HG02763 (cell line): Measurements from ENCODE around the gene ELOF1.
"Not testable (repeated sequence)": the region's sequence is repeated elsewhere in the genome, so short reads cannot be mapped to it uniquely, and the experiment has no call there.

Experiments
- ATAC-seq: cut with Tn5 transposase; IDR thresholded peaks from one replicate; pipeline ENCODE4 v1.9.1; 2021; ENCODE audit warnings: mild to moderate bottlenecking, moderate library complexity; ENCODE audit not compliant: unreplicated experiment

The ELOF1 gene

GRCh38 chr19:11573354-11573753 lies 14.3 kb upstream of the ELOF1 start:
- not testable (repeated sequence) for ATAC-seq

- ATAC-seq: no peak
These were observed 11.0 kb upstream of the ELOF1 start for GRCh38 chr19:11570039-11570462.

DNA sequence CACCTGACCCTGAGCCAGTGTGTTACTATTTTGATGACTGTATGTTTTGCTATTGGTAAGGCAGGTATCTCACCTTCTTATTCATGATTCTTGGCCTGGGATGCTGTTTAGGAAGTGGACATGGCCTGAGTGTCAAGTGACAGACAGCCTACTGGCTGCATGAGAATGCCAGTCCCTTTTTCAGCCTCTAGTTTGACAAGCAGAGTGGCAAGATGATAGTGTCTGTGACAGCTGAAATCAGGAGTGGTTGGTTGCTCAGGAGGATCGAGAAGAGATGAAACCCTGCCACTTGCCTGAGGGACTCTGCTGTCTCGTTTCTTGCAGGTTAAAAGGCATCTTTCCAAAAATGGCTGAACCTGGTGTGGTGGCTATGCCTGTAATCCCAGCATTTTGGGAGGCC lies 7.1 kb upstream of the ELOF1 start:
- no peak for ATAC-seq

GRCh38 chr19:11565649-11565980 lies 6.6 kb upstream of the ELOF1 start:
- ATAC-seq: not testable (repeated sequence)

DNA sequence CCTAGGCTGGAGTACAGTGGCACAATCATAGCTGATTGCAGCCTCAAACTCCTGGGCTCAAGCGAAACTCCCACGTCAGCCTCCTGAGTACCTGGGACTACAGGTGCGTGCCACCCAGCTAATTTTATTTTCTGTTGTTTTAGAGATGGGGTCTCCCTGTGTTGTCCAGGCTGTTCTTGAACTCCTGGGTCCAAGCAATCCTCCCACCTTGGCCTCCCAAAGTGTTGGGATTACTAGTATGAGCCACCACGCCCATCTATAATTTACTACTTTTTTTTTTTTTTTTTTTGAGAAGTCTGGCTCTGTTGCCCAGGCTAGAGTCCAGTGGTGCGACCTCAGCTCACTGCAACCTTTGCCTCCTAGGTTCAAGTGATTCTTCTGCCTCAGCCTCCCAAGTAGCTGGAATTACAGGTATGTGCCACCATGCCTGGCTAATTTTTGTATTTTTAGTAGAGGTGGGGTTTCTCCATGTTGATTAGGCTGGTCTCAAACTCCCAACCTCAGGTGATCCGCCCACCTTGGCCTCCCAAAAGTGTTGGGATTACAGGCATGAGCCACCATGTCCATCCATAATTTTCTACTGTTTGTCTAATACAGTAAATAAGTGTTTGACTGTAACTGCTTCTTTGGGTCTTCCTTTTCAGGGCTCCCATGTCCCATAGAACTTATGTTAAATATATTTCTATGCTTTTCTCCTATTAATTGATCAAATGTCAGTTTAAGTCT lies 5.2 kb upstream of the ELOF1 start:
- ATAC-seq: not testable (repeated sequence)

DNA sequence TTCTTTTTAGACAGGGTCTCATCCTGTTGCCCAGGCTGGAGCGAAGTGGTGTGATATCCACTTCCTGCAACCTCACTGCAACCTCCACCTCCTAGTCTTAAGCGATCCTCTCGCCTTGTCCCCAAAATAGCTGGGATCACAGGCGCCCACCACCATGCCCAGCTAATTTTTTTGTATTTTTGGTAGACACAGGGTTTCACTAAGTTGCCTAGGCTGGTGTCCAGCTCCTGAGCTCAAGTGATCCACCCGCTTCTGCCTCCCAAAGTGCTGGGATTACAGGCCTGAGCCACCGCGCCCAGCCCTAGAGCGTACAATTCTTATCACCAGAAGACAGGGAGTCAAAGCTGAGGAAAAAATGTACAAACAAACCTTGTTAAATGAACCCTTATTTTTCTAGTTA lies 4.5 kb upstream of the ELOF1 start:
- no peak for ATAC-seq

DNA sequence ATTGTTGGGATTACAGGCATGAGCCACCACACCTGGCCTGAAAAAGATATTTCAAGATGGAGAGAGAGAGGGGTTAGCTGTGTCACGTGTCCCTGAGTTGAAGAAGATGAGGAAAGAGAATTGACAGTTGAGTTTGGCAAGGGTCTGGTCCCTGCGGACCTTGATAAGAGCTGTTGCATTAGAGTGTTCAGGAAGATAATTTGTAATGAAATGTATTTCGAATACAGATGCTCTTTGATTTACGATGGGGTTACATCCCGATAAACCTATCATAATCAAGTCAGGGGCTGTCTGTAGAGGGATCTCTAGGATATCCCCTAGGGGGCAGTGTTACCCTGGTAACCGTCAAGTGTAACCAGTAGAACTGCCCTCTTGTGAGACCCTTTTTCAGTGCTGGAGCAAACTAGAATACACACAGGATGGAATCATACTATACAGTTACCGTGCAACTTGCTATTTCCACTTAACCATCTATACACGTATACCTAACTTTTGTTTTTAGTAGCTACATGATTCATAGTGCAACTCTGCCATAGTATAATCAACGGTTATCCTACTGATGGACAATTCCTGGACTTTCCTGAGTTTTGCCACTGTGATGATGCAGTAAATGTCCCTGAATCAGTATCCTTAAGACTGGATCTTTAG lies 1.5 kb upstream of the ELOF1 start:
- no peak for ATAC-seq

GRCh38 chr19:11556634-11557420 lies 2.2 kb downstream of the ELOF1 start:
- no peak for ATAC-seq

GRCh38 chr19:11555246-11555645 lies 3.8 kb downstream of the ELOF1 start:
- no peak for ATAC-seq

GRCh38 chr19:11554160-11554559 lies 4.9 kb downstream of the ELOF1 start:
- ATAC-seq: no peak

DNA sequence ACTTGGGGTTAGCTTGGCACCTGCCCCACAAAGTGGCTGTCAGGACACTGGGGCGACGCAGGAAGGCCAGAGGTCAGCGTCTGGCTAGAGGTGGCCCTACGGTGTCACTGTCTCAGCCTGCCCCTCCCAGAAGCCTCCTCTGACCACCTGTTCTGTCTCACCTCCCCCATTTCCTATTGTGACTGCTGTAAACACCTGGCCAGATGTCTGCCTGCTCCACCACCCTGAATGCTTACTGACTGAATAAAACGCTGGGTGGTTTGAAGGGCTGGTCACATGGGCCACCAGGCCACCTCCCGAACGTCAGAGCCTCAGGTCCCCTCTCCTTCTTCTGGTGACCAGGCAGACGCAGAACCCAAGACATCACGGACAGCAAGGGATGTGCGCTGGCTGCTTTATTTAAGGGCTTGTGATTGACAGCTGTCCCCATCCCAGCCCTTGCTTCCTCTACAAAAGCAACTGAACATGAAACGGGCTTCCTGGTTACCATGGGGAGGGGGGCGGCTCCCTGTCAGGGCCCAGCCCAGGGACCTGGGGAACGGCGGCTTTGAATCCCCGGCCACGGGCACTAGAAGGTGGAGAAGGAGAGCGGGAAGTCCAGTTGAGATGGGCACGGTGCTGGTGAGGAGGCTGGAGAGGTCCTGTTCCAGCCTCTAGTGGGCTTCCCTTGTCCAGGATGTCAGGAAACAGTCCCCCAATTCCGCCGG lies 6.2 kb downstream of the ELOF1 start:
- no peak for ATAC-seq

DNA sequence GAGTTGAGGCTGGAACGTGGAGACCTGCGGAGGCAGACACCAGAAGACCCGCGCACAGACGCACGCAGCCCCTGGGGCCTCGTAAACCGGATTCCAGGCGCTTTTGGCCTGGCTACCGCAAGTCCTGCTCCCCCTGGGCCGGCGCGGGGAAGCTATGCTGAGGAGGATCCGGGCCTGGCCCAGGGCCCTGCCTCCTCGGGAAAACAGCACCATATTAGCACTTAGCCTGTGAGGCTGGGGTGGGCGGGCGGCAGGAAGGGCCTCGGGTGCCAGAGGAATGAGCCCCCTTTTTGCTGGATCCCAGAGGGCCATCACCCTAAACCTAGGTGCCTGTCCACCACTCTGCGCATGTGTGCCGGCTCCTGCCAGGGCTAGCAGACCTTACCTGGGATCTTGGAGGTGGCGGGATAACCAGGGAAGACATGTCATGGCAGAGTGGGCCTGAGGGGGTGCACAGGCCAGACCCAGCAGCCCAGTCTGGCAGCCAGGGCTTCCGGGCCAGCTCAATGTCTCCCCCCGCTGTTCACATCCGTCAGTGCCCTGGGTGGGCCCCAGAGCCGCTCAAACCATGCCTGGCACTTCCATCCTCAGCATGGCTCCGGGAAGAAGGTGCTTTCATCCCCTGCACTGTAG lies 7.3 kb downstream of the ELOF1 start:
- ATAC-seq: no peak

DNA sequence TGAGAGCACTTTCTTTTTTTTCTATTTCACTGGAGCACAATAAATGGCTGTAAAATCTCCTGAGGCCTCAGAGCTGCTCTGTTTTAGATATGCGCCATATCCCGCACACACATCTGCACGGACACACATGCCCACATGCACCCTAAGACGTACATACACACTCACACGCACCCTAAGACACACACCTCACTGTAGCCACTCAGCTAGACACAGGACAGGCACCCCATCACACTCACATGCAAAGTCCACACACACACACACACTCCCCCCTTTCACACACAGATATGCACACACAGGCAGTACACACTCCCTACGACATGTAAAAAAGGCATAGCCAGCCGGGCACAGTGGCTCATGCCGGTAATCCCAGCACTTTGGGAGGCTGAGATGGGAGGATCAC lies 8.8 kb downstream of the ELOF1 start:
- no peak for ATAC-seq

DNA sequence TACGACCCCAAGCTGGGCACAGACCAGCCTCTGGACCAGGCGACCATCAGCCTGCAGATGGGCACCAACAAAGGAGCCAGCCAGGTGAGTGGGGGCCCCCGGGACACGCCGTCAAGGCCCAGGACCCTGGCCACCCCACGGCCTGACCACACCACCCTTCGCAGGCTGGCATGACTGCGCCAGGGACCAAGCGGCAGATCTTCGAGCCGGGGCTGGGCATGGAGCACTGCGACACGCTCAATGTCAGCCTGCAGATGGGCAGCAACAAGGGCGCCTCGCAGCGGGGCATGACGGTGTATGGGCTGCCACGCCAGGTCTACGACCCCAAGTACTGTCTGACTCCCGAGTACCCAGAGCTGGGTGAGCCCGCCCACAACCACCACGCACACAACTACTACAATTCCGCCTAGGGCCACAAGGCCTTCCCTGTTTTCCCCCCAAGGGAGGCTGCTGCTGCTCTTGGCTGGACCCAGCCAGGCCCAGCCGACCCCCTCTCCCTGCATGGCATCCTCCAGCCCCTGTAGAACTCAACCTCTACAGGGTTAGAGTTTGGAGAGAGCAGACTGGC lies 9.6 kb downstream of the ELOF1 start:
- no peak for ATAC-seq

DNA sequence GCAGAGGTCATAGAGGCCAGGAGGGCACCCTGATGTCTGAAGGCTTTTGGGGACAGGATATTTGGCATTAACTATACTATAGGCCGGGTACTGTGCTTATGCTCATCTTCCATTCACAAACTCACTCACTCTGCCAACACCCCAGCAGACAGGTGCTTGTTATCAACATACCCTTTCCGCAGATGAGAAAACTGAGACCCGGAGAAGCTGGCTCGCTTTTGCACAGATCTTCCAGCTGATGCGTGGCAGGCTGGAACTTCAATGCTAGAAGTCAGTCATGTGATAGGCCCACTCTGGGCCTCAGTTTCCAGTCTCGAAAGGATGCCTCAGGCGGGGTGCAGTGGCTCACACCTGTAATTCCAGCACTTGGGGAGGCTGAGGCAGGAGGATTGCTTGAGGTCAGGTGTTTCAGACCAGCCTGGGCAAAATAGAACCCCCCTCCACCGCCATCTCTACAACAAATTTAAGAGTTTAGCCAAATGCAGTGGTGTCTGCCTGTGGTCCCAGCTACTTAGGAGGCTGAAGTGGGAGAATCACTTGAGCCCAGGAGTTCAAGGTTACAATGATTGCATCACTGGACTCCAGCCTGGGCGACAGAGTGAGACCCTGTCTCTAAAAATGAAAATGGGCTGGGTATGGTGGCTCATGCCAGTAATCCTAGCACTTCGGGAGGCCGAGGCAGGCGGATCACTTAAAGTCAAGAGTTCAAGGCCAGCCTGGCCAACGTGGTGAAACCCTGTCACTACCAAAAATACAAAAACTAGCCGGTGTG lies 10.9 kb downstream of the ELOF1 start:
- no peak for ATAC-seq

GRCh38 chr19:11541238-11541637 lies 17.8 kb downstream of the ELOF1 start:
- no peak for ATAC-seq

GRCh38 chr19:11540645-11541044 lies 18.4 kb downstream of the ELOF1 start:
- ATAC-seq: no peak

DNA sequence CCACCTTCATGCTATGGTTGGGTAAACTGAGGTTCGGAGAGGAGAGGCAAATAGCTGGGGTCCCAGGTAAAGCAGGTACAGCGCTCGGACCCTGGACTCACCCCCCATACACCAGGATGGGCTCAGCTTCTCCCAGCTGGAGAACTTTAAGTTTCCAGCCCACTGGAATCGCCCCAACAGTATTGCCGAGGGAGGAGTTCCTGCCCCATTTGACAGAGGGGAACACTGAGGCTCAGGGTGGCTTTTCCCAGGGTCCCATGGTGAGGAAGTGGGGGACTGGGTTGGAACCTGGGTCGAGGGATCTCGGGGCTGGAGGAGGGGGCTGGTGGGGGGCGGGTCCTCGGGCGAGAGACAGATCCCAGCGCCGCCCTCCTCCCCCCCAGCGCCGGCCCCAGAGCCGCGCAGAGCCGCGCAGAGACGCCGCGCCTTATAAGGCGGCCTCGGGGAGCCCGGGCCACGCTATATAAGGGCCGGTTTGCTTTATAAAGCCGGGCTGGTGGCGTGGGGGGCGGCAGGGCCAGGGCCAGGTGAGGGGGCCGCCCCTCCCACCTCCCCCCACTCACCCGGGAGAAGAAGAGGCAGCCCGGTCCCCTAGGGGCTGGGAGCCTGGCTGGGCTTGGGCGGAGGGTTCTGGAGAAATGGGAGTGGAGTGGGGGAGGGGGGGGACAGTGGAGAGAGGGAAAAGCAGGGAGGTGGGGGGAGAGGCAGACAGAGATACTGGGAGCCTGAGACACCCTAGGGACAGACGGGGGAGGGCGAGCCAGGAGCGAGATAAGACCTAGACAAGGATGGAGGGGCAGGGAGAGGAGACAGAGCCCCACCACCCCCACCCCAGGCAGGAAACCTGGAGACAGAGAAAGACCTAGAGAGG lies 19.3 kb downstream of the ELOF1 start:
- ATAC-seq: no peak
